Neutrophil (primary cell): ENCODE results near the gene PILRA.

Experiments used
- H3K27ac ChIP-seq: fragments of 200-600 bp; sonication (generic); 2 replicates; pipeline ENCODE4 v1.5.1; 2016; ENCODE audit warnings: mild to moderate bottlenecking, moderate library complexity
- H3K27me3 ChIP-seq: fragments of 200-600 bp; sonication (generic); 2 replicates; pipeline ENCODE4 v1.6.0; 2016; ENCODE audit warnings: mild to moderate bottlenecking
- H3K36me3 ChIP-seq: fragments of 200-600 bp; sonication (generic); 2 replicates; pipeline ENCODE4 v1.5.1; 2017
- H3K4me1 ChIP-seq, 2 experiments: fragments of 200-600 bp in 1 of 2; sonication (generic) in 1 of 2; 1 replicate in 1 of 2; 2 replicates in 1 of 2; pipeline versions ENCODE4 v1.5.1 to v1.6.1; 2013 to 2016; ENCODE audit warnings: low read depth in 1 of 2, low read length in 1 of 2, mild to moderate bottlenecking in 1 of 2, moderate library complexity in 1 of 2; ENCODE audit not compliant: control insufficient read depth in 1 of 2, insufficient read depth in 1 of 2
- H3K4me3 ChIP-seq, 2 experiments: fragments of 200-600 bp in 1 of 2; sonication (generic) in 1 of 2; 1 replicate in 1 of 2; 2 replicates in 1 of 2; pipeline ENCODE4 v1.5.1; 2013 to 2016; ENCODE audit warnings: low read depth in 1 of 2, low read length in 1 of 2, mild to moderate bottlenecking in 1 of 2, moderate library complexity in 1 of 2
- H3K9me3 ChIP-seq: fragments of 200-600 bp; sonication (generic); 2 replicates; pipeline ENCODE4 v1.5.1; 2016
- CTCF ChIP-seq: fragments of 200-600 bp; sonication (generic); IDR thresholded peaks from 2 replicates; pipeline ENCODE4 v1.5.1; 2016; ENCODE audit warnings: antibody characterized with exemption

PILRA gene

GRCh38 chr7:100429637-100430492 lies 56.6 kb downstream of the PILRA start, which contains the start of gene MEPCE:
MEPCE (plus strand) TSS chr7:100429831; CDS start chr7:100430019, 188 bp downstream.
- Histone ChIP-seq H3K4me1 (peaks cover 26 to 35% of the 10 kb centered on the region in 2 experiments), H3K9me3 (no peaks in the 10 kb centered on the region), H3K27me3 (no peaks in the 10 kb centered on the region), H3K27ac (peak within 1 kb of the TSS; percentile 98), H3K36me3 (peaks cover 24% of the 10 kb centered on the region), H3K4me3 (peak within 1 kb of the TSS; percentile 95 to 98)
- no peak for TF ChIP-seq CTCF

GRCh38 chr7:100430493-100431285 lies 57.4 kb downstream of the PILRA start:
- H3K27ac ChIP-seq: peak overlapping the region; percentile 98

GRCh38 chr7:100431286-100431735 lies 58.0 kb downstream of the PILRA start:
- H3K27me3 ChIP-seq: no peaks in the 10 kb centered on the region
- H3K4me1 ChIP-seq: peaks cover 35 to 45% of the 10 kb centered on the region in 2 experiments
- H3K9me3 ChIP-seq: no peaks in the 10 kb centered on the region
- H3K4me3 ChIP-seq: peak overlapping the region; percentile 95 to 98
- peaks cover 26% of the 10 kb centered on the region for H3K36me3 ChIP-seq
- TF ChIP-seq CTCF: no peak
- H3K27ac ChIP-seq: peak overlapping the region; percentile 98

More at GRCh38 chr7:100430493-100431285, 57.4 kb downstream of the PILRA start:
- TF ChIP-seq CTCF: no peak
- H3K36me3 ChIP-seq: peaks cover 26% of the 10 kb centered on the region
- peak overlapping the region; percentile 95 to 98 for H3K4me3 ChIP-seq
- no peaks in the 10 kb centered on the region for H3K9me3 ChIP-seq
- peaks cover 35 to 43% of the 10 kb centered on the region in 2 experiments for H3K4me1 ChIP-seq
- H3K27me3 ChIP-seq: no peaks in the 10 kb centered on the region

- no peak for TF ChIP-seq CTCF
- Histone ChIP-seq H3K9me3 (no peaks in the 10 kb centered on the region), H3K27me3 (no peaks in the 10 kb centered on the region), H3K4me3 (no peak overlapping the region), H3K27ac (peak overlapping the region; percentile 98), H3K4me1 (peaks cover 40 to 50% of the 10 kb centered on the region in 2 experiments), H3K36me3 (peaks cover 26% of the 10 kb centered on the region)
Observed at GRCh38 chr7:100432053-100432452, 58.8 kb downstream of the PILRA start.

GRCh38 chr7:100432621-100433275 lies 59.5 kb downstream of the PILRA start:
- H3K4me3 ChIP-seq: no peak overlapping the region
- H3K9me3 ChIP-seq: no peaks in the 10 kb centered on the region
- H3K36me3 ChIP-seq: peaks cover 26% of the 10 kb centered on the region
- TF ChIP-seq CTCF: no peak
- peaks cover 40 to 51% of the 10 kb centered on the region in 2 experiments for H3K4me1 ChIP-seq
- H3K27me3 ChIP-seq: no peaks in the 10 kb centered on the region
- H3K27ac ChIP-seq: peak overlapping the region; percentile 98
